HFF-Myc (cell line): ENCODE results near the gene LIPC.

Source experiments
- DNase-seq: peaks from one replicate; pipeline ENCODE4 v3.0.0-alpha.2; 2011; ENCODE audit warnings: low read depth; ENCODE audit errors: extremely low read depth
- H3K4me3 ChIP-seq: replicated peaks from 2 replicates; pipeline ENCODE4 v1.5.1; 2011; ENCODE audit warnings: low read depth, mild to moderate bottlenecking, control low read depth, low read length
- TF ChIP-seq, protein P1 (sequence below): IDR thresholded peaks from 2 replicates; pipeline ENCODE4 v1.5.1; 2012; ENCODE audit warnings: mild to moderate bottlenecking, low read depth, low read length, control low read depth; ENCODE audit errors: missing control alignments

Gene LIPC

DNA sequence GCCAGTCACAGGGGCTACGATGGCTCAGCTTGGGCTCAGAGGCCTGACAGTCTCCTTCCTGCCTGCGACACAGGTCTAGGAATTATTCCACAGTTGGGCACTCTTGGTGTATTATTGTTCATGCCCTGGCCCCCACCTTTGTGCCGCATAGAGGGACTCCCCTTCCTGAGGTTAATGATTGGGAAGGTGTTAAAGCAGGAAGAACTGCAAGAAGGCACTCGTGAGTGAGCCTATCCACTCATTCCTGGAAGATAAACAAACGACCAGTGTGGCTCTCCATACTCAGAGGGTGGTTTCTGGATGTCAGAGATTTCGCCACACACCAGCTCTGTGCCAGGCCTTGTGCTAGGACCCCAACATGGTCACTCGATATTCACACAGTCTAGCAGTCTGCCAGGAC, 12.3 kb downstream of the LIPC start:
- DNase-seq: no peak
- TF ChIP-seq, protein P1, sequence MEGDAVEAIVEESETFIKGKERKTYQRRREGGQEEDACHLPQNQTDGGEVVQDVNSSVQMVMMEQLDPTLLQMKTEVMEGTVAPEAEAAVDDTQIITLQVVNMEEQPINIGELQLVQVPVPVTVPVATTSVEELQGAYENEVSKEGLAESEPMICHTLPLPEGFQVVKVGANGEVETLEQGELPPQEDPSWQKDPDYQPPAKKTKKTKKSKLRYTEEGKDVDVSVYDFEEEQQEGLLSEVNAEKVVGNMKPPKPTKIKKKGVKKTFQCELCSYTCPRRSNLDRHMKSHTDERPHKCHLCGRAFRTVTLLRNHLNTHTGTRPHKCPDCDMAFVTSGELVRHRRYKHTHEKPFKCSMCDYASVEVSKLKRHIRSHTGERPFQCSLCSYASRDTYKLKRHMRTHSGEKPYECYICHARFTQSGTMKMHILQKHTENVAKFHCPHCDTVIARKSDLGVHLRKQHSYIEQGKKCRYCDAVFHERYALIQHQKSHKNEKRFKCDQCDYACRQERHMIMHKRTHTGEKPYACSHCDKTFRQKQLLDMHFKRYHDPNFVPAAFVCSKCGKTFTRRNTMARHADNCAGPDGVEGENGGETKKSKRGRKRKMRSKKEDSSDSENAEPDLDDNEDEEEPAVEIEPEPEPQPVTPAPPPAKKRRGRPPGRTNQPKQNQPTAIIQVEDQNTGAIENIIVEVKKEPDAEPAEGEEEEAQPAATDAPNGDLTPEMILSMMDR: no peak
- H3K4me3 ChIP-seq: no peak overlapping the region

DNA sequence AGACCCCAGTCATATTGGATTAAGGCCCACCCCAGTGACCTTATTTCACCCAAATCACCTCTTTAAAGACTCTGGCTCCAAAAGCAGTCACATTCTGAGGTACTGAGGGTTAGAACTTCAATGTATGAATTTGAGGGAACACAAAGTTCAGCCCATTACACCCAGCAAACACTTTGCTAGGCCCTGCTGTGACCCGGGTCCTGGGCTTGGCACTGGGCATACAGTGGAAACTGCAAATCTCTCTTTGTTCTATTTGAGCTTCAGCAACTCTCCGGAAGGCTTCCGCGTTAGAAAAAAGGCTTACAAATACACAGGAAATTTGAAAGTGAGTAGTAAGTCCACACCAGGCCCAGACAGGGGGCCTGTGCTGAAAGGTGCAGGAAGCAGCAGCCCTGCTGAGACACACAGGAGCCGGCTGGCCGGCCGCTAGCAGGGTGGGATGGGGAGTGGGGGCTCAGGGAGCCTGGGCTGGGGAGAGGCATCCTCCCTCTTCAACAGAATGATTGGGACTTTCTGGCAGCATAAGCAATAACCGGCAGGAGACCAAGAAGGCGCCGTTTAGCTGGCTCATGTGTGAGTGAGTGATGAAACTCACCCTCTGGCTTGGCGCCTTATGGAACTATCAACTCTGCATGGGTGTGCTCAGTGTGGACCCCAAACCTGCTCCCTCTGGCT, 13.0 kb downstream of the LIPC start:
- TF ChIP-seq, protein P1: no peak
- no peak for DNase-seq
- H3K4me3 ChIP-seq: no peak overlapping the region

DNA sequence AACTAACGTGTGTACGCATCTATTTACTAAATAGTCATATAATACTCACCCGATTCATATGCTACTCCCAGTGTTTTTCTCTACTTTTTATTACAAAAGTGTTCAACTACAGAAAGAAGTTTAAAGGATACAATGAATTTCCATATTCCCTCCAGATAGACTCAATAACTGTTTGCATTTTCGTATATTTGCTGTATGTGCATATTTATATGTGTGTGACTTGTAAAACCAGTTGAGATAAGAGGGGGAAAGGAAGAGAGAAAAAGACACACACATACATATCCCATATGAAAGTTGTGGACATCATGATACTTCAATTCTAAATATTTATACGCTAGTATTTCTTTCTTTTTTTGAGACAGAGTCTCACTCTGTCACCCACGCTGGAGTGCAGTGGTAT, 14.1 kb downstream of the LIPC start:
- TF ChIP-seq, protein P1: no peak
- H3K4me3 ChIP-seq: no peak overlapping the region
- DNase-seq: no peak

DNA sequence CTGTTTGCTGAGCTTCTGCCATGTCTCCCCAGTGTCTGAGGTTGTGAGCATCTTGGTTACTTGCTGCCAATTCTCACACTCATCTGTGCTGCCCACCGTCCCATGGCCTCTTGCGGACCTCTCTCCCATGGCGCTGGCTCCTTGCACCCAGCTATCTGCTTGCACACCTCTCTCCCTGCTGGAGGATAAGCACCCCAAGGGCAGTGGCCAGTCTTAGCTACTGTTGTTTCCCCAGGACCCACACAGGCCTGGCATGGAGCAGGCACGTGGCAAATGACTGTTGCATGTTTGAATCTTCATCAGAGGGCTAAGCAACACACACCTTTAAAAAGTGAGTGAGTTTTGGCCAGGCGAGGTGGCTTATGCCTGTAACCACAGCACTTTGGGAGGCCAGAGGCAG, 14.7 kb downstream of the LIPC start:
- TF ChIP-seq, protein P1: no peak
- no peak overlapping the region for H3K4me3 ChIP-seq
- DNase-seq: no peak

DNA sequence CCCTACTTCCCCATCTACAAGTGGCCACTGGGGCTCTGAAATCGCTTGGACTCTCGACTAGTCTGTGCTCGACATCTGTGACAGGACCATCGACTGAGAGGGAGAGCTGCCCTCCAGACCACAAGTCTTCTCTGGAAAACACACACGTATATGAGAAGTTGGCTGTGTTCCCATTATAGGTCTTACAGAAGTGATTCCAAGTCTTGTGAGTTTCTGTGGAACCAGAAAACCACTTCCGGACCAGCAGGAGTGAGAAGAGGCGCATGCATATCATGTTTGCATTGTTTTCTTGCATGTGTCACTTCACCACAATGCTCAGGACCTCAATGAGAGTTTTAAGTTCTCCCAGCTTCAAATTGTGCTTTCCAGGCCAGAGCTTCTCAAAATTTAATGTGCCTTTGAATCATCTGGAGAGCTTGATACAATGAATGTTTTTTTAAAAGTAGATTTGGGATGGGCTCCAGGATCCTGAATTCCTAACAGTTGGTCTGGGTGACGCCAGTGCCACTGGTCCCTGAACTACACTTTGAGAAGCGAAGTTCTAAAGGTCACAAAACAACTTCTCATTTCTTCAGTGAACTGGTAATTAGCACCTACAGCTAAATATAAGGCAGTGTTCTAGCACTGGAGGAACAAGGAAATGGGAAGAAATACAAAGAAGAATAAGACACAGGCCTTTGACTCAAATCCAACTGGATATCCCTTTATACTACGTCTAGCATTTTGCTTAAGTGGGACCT, 15.7 kb downstream of the LIPC start:
- TF ChIP-seq, protein P1: no peak
- H3K4me3 ChIP-seq: no peak overlapping the region
- DNase-seq: peak; percentile 65

DNA sequence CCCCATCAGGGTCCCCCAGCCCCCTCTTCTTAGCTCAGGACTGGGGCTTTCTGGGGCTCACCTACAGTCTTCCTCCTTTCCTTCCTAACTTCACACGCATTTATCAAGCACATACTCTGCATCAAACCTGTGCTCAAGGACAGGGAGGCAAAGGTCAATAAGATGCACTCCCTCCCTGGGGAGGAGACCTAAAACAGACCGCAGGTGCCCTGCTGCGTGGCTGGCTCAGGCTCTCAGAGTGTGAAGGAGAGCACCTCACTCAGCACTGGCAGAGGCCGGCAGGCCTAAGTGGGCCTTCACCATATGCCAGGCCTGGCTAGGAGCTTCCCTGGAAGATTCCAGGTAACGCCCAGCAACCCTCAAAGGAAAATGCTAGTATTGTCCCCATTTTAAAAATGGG, 16.5 kb downstream of the LIPC start:
- DNase-seq: no peak
- no peak overlapping the region for H3K4me3 ChIP-seq
- TF ChIP-seq, protein P1: no peak
